Bronchial epithelial cell (primary cell): ENCODE results near the gene FAM3D. TPM values are rescaled to one million over a fixed set of nuclear protein-coding genes. Genes with fewer than 3 reads are reported as not detected.
A peak's percentile ranks its signal among the peaks of the same experiment; 100 is the strongest.

ENCODE experiments used
- DNase-seq: peaks from one replicate; pipeline ENCODE4 v3.0.0-alpha.2; 2010; ENCODE audit warnings: low read depth
- FAIRE-seq: peaks from 2 replicates; lab custom pipeline; 2011; peaks lifted over from hg19 to GRCh38; lab: Jason Lieb, UNC
- H3K27me3 ChIP-seq: 2 replicates; pipeline ENCODE4 v1.5.1; 2011; ENCODE audit warnings: low read length; ENCODE audit not compliant: control insufficient read depth, insufficient read depth
- H3K36me3 ChIP-seq: 2 replicates; pipeline ENCODE4 v1.5.1; 2011; ENCODE audit warnings: low read length; ENCODE audit not compliant: control insufficient read depth, insufficient read depth
- H3K4me3 ChIP-seq: 2 replicates; pipeline ENCODE4 v1.5.1; 2011; ENCODE audit warnings: mild to moderate bottlenecking, low read depth, low read length, control low read depth
- total RNA-seq: library from RNA; depleted of rRNA; stranded (reverse); fragments of >200 nt; gene quantifications from 2 replicates; pipeline ENCODE4 v1.2.1, GENCODE V29; 2014
- TF ChIP-seq, protein P1 (sequence below): IDR thresholded peaks from 2 replicates; pipeline ENCODE4 v1.5.1; 2011; ENCODE audit warnings: mild to moderate bottlenecking, moderate library complexity, low read length, control low read depth, inconsistent platforms; ENCODE audit not compliant: insufficient read depth, severe bottlenecking

Gene FAM3D
- total RNA-seq, 1 donor from 2014 or later, result 5.3 TPM

DNA sequence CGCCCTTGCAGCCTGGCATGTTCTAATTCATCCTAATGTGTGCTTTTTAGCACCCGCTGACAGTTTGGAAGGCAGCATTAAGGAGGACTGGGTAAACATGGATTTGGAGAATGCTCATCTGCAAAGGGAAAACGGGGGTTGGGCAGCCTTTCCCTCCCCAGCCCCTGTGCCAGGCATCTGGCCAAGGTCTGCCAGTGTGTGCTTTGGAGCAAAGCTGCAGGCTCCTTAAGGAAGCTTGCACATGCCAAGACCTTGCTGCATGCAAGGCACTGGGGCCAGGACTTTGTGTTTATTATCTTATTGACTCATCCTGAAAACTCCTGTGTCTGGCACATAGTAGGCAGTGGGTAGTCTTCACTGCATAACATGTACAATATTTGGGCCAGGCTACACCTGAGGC lies 20.1 kb downstream of the FAM3D start:
- FAIRE-seq (no peak), DNase-seq (no peak)
- Histone ChIP-seq H3K36me3 (no peaks in the 10 kb centered on the region), H3K4me3 (no peak overlapping the region), H3K27me3 (no peaks in the 10 kb centered on the region)
- TF ChIP-seq, protein P1, sequence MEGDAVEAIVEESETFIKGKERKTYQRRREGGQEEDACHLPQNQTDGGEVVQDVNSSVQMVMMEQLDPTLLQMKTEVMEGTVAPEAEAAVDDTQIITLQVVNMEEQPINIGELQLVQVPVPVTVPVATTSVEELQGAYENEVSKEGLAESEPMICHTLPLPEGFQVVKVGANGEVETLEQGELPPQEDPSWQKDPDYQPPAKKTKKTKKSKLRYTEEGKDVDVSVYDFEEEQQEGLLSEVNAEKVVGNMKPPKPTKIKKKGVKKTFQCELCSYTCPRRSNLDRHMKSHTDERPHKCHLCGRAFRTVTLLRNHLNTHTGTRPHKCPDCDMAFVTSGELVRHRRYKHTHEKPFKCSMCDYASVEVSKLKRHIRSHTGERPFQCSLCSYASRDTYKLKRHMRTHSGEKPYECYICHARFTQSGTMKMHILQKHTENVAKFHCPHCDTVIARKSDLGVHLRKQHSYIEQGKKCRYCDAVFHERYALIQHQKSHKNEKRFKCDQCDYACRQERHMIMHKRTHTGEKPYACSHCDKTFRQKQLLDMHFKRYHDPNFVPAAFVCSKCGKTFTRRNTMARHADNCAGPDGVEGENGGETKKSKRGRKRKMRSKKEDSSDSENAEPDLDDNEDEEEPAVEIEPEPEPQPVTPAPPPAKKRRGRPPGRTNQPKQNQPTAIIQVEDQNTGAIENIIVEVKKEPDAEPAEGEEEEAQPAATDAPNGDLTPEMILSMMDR, result no peak

DNA sequence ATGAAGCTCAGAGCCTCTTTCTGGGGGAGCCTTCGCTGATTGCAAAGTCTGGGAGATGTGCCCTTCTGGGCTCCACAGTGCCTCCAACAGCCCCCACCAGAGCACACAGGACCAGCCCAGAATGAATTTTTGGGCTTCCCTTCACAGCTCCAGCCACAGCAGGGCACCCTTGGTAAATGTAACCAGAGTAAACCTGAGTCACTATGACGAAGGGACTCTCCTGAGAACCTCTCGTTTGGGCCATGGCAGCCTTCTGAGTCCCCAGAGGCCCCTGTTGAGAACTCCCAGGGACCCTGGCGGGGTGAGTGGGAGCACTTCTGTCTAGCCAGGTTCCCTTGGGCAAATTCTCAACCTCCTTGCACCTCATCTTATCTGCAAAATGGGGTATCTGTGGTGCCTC lies 20.8 kb downstream of the FAM3D start:
- Histone ChIP-seq H3K36me3 (no peaks in the 10 kb centered on the region), H3K4me3 (no peak overlapping the region), H3K27me3 (no peaks in the 10 kb centered on the region)
- no peak for FAIRE-seq
- TF ChIP-seq, protein P1, result no peak
- no peak for DNase-seq

DNA sequence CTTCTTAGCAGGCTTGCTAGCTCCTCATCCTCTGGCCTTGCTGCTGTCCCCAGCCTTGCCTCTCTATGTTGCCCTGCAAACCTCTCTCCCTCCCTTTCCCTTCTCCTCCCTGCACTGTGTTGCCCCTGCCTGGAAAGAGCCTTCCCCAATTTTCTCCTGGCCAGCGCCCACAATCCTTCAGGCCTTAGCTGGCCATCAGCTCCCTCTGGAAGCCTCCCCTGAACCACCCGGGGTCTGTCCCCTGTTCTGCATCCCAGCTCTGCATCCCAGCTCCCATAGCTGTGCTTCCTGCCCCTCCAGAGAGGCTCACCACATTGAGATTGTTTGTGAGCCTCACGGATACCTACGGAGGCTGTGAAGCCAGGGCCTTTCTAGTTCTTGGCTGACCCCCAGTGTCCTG lies 23.7 kb downstream of the FAM3D start:
- TF ChIP-seq, protein P1, result no peak
- no peak for DNase-seq
- H3K27me3 ChIP-seq, result no peaks in the 10 kb centered on the region
- H3K4me3 ChIP-seq, result no peak overlapping the region
- no peaks in the 10 kb centered on the region for H3K36me3 ChIP-seq
- no peak for FAIRE-seq

DNA sequence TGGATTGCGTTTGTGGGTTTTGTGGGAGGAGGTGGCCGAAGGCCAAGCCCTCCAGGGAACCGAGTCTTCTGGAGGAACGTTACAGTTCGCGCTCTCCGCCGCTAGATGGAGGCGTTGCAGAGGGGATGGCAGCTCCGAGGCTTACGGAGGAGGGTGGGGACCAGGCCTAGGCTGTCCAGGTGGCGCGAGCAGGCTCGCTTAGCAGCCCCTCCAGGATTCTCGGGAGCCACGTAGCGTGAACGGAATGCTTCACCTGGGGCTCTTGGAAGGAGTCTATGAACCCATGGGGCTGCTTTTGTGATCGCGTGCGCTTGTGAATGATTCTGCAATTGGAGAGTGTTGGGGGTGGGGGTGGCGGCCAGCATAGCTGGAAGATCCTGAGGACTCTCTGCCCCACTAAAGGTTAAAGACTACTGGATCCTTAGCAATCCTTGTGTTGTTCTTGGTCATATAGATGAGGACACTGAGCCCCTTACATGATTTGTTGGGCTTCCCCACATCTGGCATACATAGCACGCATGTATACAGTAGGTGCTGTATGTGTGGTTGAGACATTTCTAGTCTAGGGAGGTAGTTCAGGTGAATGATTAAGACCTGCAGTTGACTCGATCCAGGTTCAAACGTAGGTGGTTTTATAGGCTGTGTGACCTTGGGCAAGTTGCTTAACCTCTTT lies 25.7 kb downstream of the FAM3D start:
- no peak overlapping the region for H3K4me3 ChIP-seq
- TF ChIP-seq, protein P1, result peak; percentile 97
- H3K27me3 ChIP-seq, result no peaks in the 10 kb centered on the region
- peak; percentile 60 for DNase-seq
- no peaks in the 10 kb centered on the region for H3K36me3 ChIP-seq
- no peak for FAIRE-seq

DNA sequence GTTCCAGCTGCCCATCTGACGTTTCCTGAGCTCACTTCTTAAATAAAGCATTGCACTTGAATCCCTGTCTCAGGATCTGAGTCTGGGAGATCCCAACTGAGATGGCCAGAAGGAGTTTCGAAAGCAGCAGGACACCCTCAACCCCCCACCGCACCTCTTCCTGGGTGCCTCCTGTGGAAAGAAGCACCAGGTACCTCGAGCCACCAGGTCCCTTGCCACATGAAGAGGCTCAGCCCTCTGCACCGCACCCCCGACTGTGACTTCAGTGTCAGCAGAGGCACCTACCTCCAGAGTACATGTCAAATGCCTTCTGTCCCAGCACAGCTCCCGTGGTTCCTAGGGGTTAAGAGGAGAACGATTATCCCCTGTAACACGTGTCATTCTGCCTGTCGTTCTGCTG lies 26.7 kb downstream of the FAM3D start:
- DNase-seq, result no peak
- no peak overlapping the region for H3K4me3 ChIP-seq
- no peak for FAIRE-seq
- TF ChIP-seq, protein P1, result no peak
- no peaks in the 10 kb centered on the region for H3K27me3 ChIP-seq
- no peaks in the 10 kb centered on the region for H3K36me3 ChIP-seq

DNA sequence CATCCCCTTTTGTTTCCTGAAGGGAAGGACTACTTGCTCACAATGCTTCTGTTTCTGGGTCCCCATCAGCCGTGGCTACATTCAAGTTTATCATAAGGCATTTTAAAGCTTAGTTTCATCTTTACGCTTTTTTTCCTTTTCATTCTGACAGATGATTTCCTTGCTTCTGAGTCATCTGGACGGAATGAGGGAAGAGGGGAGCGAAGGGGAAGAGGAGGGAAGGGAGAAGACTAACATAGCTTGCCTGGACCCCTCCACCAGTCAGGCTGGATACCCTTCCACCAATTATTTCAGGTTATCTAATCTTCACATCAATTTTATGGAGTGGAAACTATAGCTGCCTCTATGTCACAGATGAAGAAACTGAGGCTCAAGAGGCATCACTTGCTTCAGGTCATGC lies 27.6 kb downstream of the FAM3D start:
- DNase-seq (no peak), FAIRE-seq (no peak)
- TF ChIP-seq, protein P1, result no peak
- no peaks in the 10 kb centered on the region for H3K36me3 ChIP-seq
- no peak overlapping the region for H3K4me3 ChIP-seq
- H3K27me3 ChIP-seq, result no peaks in the 10 kb centered on the region
